SU-DHL-6 (cell line): ENCODE measurements around the gene KYAT1.
A peak's percentile ranks its signal among the peaks of the same experiment; 100 is the strongest.

Experiments
- H2AFZ ChIP-seq: fragments of 200-600 bp; sonication (generic); 2 replicates; pipeline ENCODE4 v1.6.1; 2014; ENCODE audit warnings: low read depth, mild to moderate bottlenecking, moderate library complexity, mixed read lengths, antibody characterized with exemption, low read length; ENCODE audit not compliant: severe bottlenecking
- H3F3A ChIP-seq: fragments of 200-600 bp; shearing (Covaris generic); 2 replicates; pipeline ENCODE4 v1.6.0; 2016; ENCODE audit warnings: antibody characterized with exemption, mild to moderate bottlenecking; ENCODE audit not compliant: insufficient read depth
- H3K27ac ChIP-seq: fragments of 200-600 bp; sonication (generic); 2 replicates; pipeline ENCODE4 v1.5.1; 2016; ENCODE audit warnings: low read depth, mild to moderate bottlenecking, low read length, moderate library complexity, mixed read lengths
- H3K27me3 ChIP-seq: fragments of 200-600 bp; sonication (generic), shearing (Covaris generic); 2 replicates; pipeline ENCODE4 v1.6.0; 2014; ENCODE audit warnings: mild to moderate bottlenecking, low read length
- H3K36me3 ChIP-seq: fragments of 200-600 bp; sonication (generic); 2 replicates; pipeline ENCODE4 v1.6.1; 2014; ENCODE audit warnings: mild to moderate bottlenecking, low read length, mixed read lengths
- H3K4me2 ChIP-seq: fragments of 300-600, 200-600 bp; shearing (Covaris generic), sonication (generic); 2 replicates; pipeline ENCODE4 v1.6.0; 2014; ENCODE audit warnings: low read length, low read depth, mild to moderate bottlenecking; ENCODE audit not compliant: poor library complexity, severe bottlenecking
- H3K4me3 ChIP-seq: fragments of 200-600 bp; sonication (generic); 2 replicates; pipeline ENCODE4 v1.5.1; 2014; ENCODE audit warnings: antibody characterized with exemption, low read length, mild to moderate bottlenecking, mixed read lengths; ENCODE audit not compliant: insufficient read depth, poor library complexity, severe bottlenecking
- H3K79me2 ChIP-seq: fragments of 200-600 bp; sonication (generic); 2 replicates; pipeline ENCODE4 v1.6.1; 2014; ENCODE audit warnings: mild to moderate bottlenecking, low read length, moderate library complexity; ENCODE audit not compliant: insufficient read depth
- H3K9ac ChIP-seq: fragments of 200-600 bp; sonication (generic); 2 replicates; pipeline ENCODE4 v1.7.0; 2014; ENCODE audit warnings: mild to moderate bottlenecking, low read length
- H3K9me2 ChIP-seq: fragments of 200-600 bp; sonication (generic); replicated peaks from 2 replicates; pipeline ENCODE4 v1.6.1; 2014; ENCODE audit warnings: low read length; ENCODE audit not compliant: insufficient read depth
- H3K9me3 ChIP-seq: fragments of 200-600 bp; sonication (generic); 2 replicates; pipeline ENCODE4 v1.6.1; 2014; ENCODE audit warnings: low read length, mixed read lengths; ENCODE audit not compliant: insufficient read depth
- H4K20me1 ChIP-seq: fragments of 200-600 bp; sonication (generic); 2 replicates; pipeline ENCODE4 v1.6.1; 2014; ENCODE audit warnings: low read depth, mild to moderate bottlenecking, antibody characterized with exemption, low read length, moderate library complexity, mixed read lengths
- EZH2phosphoT487 ChIP-seq: fragments of 200-600 bp; sonication (generic), shearing (Covaris generic); conservative IDR thresholded peaks from 2 replicates; pipeline ENCODE4 v1.6.1; 2018; ENCODE audit warnings: mild to moderate bottlenecking, antibody characterized with exemption, low read length, moderate library complexity, mixed read lengths
- TF ChIP-seq, protein P1 (sequence below): fragments of 200-600 bp; sonication (generic); IDR thresholded peaks from one replicate; pipeline ENCODE4 v1.5.1; 2017; ENCODE audit warnings: antibody characterized with exemption, mild to moderate bottlenecking, low read length, moderate library complexity; ENCODE audit not compliant: insufficient read depth, poor library complexity, severe bottlenecking

The KYAT1 gene

DNA sequence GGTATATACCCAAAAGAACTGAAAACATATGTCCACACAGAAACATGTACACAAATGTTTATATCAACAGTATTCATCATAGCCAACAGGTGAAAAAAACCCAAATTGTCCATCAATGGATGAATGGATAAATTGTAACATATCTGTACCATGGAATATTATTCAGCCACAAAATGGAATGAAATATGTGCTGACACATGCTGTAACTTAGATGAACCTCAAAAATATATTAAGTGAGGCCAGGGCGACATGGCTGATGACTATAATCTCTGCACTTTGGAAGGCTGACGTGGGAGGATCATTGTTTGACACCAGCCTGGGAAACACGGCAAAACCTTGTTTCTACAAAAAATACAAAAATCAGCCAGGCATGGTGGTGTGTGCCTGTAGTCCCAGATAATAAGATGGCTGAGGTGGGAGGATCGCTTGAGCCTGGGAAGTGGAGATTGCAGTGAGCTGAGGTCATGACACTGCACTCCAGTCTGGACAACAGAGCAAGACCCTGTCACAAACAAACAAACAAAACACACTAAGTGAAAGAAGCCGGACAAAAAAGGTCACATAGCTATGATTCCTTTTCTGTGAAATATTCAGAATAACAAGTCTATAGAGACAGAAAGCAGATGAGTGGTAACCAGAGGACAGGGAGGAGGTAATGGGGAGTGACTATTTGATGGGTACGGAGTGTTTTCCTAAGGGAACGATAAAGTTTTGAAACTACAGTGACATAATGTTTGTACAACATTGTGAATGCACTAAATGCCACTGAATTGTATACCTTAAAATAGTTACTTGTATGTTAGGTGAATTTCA lies 11.4 kb downstream of the KYAT1 start:
- Histone ChIP-seq H3K4me2 (no peak overlapping the region), H3K9me2 (no peaks in the 10 kb centered on the region), H3F3A (0 out of 2 replicates have a peak, but pooled peaks cover 4% of the 10 kb centered on the region), H3K36me3 (no peaks in the 10 kb centered on the region), H3K27me3 (no peaks in the 10 kb centered on the region), H2AFZ (no peak overlapping the region), H3K79me2 (peaks cover 43% of the 10 kb centered on the region), H3K9ac (no peak overlapping the region), H3K9me3 (no peaks in the 10 kb centered on the region), H3K4me3 (no peak overlapping the region), H4K20me1 (no peaks in the 10 kb centered on the region), H3K27ac (no peak overlapping the region)
- TF ChIP-seq EZH2phosphoT487: no peak
- TF ChIP-seq, protein P1, sequence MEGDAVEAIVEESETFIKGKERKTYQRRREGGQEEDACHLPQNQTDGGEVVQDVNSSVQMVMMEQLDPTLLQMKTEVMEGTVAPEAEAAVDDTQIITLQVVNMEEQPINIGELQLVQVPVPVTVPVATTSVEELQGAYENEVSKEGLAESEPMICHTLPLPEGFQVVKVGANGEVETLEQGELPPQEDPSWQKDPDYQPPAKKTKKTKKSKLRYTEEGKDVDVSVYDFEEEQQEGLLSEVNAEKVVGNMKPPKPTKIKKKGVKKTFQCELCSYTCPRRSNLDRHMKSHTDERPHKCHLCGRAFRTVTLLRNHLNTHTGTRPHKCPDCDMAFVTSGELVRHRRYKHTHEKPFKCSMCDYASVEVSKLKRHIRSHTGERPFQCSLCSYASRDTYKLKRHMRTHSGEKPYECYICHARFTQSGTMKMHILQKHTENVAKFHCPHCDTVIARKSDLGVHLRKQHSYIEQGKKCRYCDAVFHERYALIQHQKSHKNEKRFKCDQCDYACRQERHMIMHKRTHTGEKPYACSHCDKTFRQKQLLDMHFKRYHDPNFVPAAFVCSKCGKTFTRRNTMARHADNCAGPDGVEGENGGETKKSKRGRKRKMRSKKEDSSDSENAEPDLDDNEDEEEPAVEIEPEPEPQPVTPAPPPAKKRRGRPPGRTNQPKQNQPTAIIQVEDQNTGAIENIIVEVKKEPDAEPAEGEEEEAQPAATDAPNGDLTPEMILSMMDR: no peak

DNA sequence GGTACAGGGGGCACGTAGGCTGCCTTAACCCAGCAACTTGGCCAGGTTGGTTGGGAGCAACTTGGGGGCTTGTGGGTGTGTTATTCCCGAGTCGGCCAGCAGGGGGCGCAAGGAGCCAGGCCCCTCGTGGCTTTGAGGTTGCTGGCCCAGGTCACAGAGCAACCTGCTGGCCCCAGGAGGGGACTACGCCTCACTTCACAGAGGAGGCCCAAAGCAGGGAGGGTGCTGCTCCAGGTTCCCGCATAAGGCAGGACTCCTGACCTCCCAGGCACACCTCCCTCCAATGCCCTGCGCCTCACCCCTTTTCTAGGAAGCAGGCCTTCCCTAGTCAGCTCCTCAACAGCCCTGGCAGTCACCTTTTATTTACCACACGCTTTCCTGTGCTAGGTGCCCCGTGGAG lies 18.1 kb downstream of the KYAT1 start:
- Histone ChIP-seq H3K79me2 (peaks cover 55% of the 10 kb centered on the region), H3K9me3 (no peaks in the 10 kb centered on the region), H3K27ac (no peak overlapping the region; the same call in 1 of the 2 replicates), H3K4me3 (no peak overlapping the region), H3K9ac (peak overlapping the region; percentile 11; the same call in 1 of the 2 replicates), H3F3A (0 out of 2 replicates have a peak, but pooled peaks cover 9% of the 10 kb centered on the region), H3K27me3 (no peaks in the 10 kb centered on the region), H3K4me2 (no peak overlapping the region), H2AFZ (no peak overlapping the region), H3K36me3 (no peaks in the 10 kb centered on the region), H3K9me2 (no peaks in the 10 kb centered on the region), H4K20me1 (no peaks in the 10 kb centered on the region)
- TF ChIP-seq, protein P1: peak; percentile 86
- TF ChIP-seq EZH2phosphoT487: no peak

DNA sequence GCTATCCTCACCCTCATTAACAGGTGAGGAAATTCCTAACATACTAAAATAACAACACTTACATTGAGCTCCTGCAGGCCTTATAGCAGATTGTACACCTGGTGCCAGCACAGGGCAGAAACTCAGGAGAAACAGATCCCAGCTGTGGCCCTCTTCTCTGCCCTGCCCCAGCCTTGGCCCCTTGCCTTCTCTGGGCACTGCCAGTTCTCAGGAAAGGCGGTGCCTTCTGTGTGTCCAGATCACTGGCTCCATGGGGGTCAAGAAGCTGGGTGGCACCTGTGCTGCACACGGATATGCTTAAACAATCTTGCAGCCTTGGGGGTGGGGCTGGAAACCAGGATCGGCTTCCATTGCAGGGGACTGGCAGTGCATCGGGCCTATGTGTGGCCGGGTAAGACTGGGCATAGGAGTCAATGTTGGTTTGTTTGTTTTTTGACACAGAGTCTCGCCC lies 19.3 kb downstream of the KYAT1 start:
- no peaks in the 10 kb centered on the region for H3K27me3 ChIP-seq
- H4K20me1 ChIP-seq: no peaks in the 10 kb centered on the region
- H3K9ac ChIP-seq: no peak overlapping the region
- H2AFZ ChIP-seq: no peak overlapping the region
- H3F3A ChIP-seq: 0 out of 2 replicates have a peak, but pooled peaks cover 9% of the 10 kb centered on the region
- peaks cover 62% of the 10 kb centered on the region for H3K79me2 ChIP-seq
- no peak for TF ChIP-seq EZH2phosphoT487
- TF ChIP-seq, protein P1: no peak
- no peaks in the 10 kb centered on the region for H3K36me3 ChIP-seq
- H3K4me3 ChIP-seq: no peak overlapping the region
- no peak overlapping the region for H3K27ac ChIP-seq
- H3K4me2 ChIP-seq: no peak overlapping the region
- H3K9me3 ChIP-seq: no peaks in the 10 kb centered on the region
- no peaks in the 10 kb centered on the region for H3K9me2 ChIP-seq
